Stomach (tissue), 9 donors: Measurements from ENCODE around the gene CADPS. TPM values are rescaled to one million over a fixed set of nuclear protein-coding genes. Genes with fewer than 3 reads are reported as not detected.

Source experiments
- DNase-seq, 2 donors: peaks; one replicate each; pipeline versions ENCODE4 v3.0.0 to v3.0.0-alpha.2; 2013 to 2019
- H3K27ac ChIP-seq, 5 donors: fragments of 200-600 bp in 4 of 5; sonication (generic) in 4 of 5; one replicate each; pipeline ENCODE4 v1.5.1; 2013 to 2019; ENCODE audit warnings: mild to moderate bottlenecking in 1 of 5, moderate library complexity in 1 of 5
- H3K27me3 ChIP-seq, 3 donors: fragments of 200-600 bp; sonication (generic); one replicate each; pipeline ENCODE4 v1.5.1; 2017 to 2019; ENCODE audit warnings: mixed run types in 1 of 3
- H3K36me3 ChIP-seq, 4 donors: fragments of 200-600 bp; sonication (generic); 1 replicate in 3 of 4; 2 replicates in 1 of 4; pipeline ENCODE4 v1.5.1; 2016 to 2019
- H3K4me1 ChIP-seq, 4 donors: fragments of 200-600 bp; sonication (generic); one replicate each; pipeline ENCODE4 v1.5.1; 2016 to 2019
- H3K4me3 ChIP-seq, 4 donors: fragments of 200-600 bp; sonication (generic) in 3 of 4; one replicate each; pipeline ENCODE4 v1.5.1; 2016 to 2019; ENCODE audit warnings: mild to moderate bottlenecking in 1 of 4
- H3K9me3 ChIP-seq, 4 donors: fragments of 200-600 bp; sonication (generic); one replicate each; pipeline ENCODE4 v1.5.1; 2016 to 2019
- EP300 ChIP-seq: sonication (generic); formaldehyde crosslinking; IDR thresholded peaks from one replicate; pipeline ENCODE4 v1.6.1; 2017; ENCODE audit warnings: antibody characterized with exemption
- POLR2A ChIP-seq, 4 donors: fragments of 450-650 bp; IDR thresholded peaks; one replicate each; pipeline ENCODE4 v1.6.1; 2016; ENCODE audit warnings: antibody characterized with exemption in 4 of 4, control low read depth in 2 of 4, mild to moderate bottlenecking in 1 of 4, moderate library complexity in 1 of 4
- POLR2AphosphoS5 ChIP-seq, 3 donors: sonication (generic); formaldehyde crosslinking; IDR thresholded peaks; one replicate each; pipeline ENCODE4 v1.6.1; 2016; ENCODE audit warnings: antibody characterized with exemption in 3 of 3
- WGBS, 5 donors: extraction: QIAGEN DNeasy Blood & Tissue Kit in 3 of 5; methylation state at CpG; one replicate each; pipeline versions ENCODE4 v1.1.5 to v1.1.7; 2013 to 2018; 5-methylcytosine and 5-hydroxymethylcytosine counted together
- intact Hi-C: fragments of 100-400 bp; cut with DNase I; formaldehyde crosslinking; loops from one replicate; pipeline ENCODE4 v1.15.1; 2023; ENCODE audit warnings: low total_unique reads
- polyA plus RNA-seq, 3 donors: library from polyadenylated mRNA; stranded (reverse); fragments of 200-250 nt; gene quantifications; one replicate each; pipeline ENCODE4 v1.2.3, GENCODE V29; 2013
- total RNA-seq, 5 donors: library from RNA; depleted of rRNA; stranded (reverse); fragments of >200 nt; gene quantifications; one replicate each; pipeline versions ENCODE4 v1.1.0 to v1.2.3, GENCODE V29; 2014 to 2016
- TF ChIP-seq, protein P1 (sequence below), 7 experiments: fragments of 450-650 bp in 4 of 7; fragments of 200-600 bp in 3 of 7; sonication (generic) in 3 of 7; IDR thresholded peaks; one replicate each; pipeline ENCODE4 v1.5.1; 2016 to 2019; ENCODE audit warnings: antibody characterized with exemption in 7 of 7, control low read depth in 2 of 7, mild to moderate bottlenecking in 1 of 7
- donor health status: healthy with polysubstance abuse.
- donor health status: Bipolar disorder and iron deficiency.
- donor health status: healthy.

Gene CADPS
- total and polyA plus RNA-seq, 8 donors = 0.58 to 32.2 (median 3.4) TPM

DNA sequence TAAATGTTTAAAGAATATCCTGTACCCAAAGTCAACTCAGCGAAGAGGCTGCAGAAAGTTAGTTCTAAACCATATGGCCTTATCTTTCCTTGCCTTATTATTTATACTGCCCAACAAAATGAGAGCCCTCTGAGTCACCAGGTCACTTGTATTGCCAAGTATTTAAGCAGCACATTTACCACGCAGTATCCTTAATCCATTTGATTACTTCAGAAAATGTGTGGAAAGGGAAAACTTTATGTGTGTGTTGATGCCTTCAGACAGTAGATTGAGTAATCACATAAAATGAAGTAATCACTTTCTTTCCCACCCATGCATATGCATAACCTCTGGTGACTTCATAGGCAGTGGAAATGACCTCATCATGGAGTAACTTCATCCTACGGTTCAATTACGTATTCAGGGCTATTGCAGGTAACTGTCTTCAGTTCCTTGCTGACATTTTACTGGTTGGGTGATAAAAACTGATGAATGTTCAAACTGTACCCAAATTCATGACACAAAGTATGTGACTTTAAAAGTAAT is 7.5 kb upstream of the CADPS start:
- 71 to 83% (median 79%) methylated on average over 4 of the region's 4 CpGs for WGBS, 5 donors
- intact Hi-C loops = no loop called here
- no peak overlapping the region for H3K27ac ChIP-seq
- H3K9me3 ChIP-seq = no peaks in the 10 kb centered on the region
- H3K4me3 ChIP-seq = no peak overlapping the region
- H3K4me1 ChIP-seq = no peaks in the 10 kb centered on the region
- DNase-seq = no peak
- no peaks in the 10 kb centered on the region for H3K36me3 ChIP-seq
- peaks cover 0 to 12% (median 0%) of the 10 kb centered on the region in 3 donors for H3K27me3 ChIP-seq
- TF ChIP-seq, protein P1, sequence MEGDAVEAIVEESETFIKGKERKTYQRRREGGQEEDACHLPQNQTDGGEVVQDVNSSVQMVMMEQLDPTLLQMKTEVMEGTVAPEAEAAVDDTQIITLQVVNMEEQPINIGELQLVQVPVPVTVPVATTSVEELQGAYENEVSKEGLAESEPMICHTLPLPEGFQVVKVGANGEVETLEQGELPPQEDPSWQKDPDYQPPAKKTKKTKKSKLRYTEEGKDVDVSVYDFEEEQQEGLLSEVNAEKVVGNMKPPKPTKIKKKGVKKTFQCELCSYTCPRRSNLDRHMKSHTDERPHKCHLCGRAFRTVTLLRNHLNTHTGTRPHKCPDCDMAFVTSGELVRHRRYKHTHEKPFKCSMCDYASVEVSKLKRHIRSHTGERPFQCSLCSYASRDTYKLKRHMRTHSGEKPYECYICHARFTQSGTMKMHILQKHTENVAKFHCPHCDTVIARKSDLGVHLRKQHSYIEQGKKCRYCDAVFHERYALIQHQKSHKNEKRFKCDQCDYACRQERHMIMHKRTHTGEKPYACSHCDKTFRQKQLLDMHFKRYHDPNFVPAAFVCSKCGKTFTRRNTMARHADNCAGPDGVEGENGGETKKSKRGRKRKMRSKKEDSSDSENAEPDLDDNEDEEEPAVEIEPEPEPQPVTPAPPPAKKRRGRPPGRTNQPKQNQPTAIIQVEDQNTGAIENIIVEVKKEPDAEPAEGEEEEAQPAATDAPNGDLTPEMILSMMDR (IDR thresholded peaks at IDR 0.05) = no peak
- TF ChIP-seq POLR2AphosphoS5 (IDR thresholded peaks at IDR 0.05) (no peak), POLR2A (IDR thresholded peaks at IDR 0.05) (no peak), EP300 (no peak)

DNA sequence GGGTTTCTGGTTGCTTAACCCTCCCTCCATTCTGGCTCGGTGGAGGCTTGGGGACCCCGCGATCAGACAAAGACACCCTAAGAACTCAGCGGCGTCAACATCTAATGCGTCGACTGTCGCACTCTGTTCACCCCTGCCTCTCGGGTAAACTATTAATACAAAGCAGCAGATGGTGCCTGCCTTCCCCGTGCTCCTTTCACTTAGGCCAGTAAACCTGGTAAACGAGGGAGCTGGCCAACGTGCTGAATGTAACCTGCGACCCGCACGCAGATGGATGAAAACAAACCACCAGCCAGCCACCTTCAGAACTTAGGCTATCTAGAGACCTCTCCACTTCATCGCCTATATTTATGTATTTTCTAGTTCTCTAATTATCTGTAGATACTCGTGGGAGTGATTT is 848 bp upstream of the CADPS start:
- DNase-seq = peak in 1 of 2 donors; percentile 89
- Histone ChIP-seq H3K9me3 (peaks cover 0 to 16% (median 10%) of the 10 kb centered on the region in 4 donors), H3K4me1 (peaks cover 14 to 24% (median 19%) of the 10 kb centered on the region in 4 donors), H3K27ac (no peak overlapping the region), H3K36me3 (no peaks in the 10 kb centered on the region), H3K27me3 (peaks cover 13 to 65% (median 31%) of the 10 kb centered on the region in 3 donors), H3K4me3 (peak overlapping the region in 1 of 4 donors; percentile 18)
- TF ChIP-seq POLR2AphosphoS5 (IDR thresholded peaks at IDR 0.05) = no peak
- no peak for TF ChIP-seq POLR2A (IDR thresholded peaks at IDR 0.05)
- no peak for TF ChIP-seq EP300
- TF ChIP-seq, protein P1 (IDR thresholded peaks at IDR 0.05) = no peak
- WGBS, 5 donors = 2 to 8% (median 5%) methylated on average over 17 of the region's 17 CpGs
- intact Hi-C loops = no loop called here

DNA sequence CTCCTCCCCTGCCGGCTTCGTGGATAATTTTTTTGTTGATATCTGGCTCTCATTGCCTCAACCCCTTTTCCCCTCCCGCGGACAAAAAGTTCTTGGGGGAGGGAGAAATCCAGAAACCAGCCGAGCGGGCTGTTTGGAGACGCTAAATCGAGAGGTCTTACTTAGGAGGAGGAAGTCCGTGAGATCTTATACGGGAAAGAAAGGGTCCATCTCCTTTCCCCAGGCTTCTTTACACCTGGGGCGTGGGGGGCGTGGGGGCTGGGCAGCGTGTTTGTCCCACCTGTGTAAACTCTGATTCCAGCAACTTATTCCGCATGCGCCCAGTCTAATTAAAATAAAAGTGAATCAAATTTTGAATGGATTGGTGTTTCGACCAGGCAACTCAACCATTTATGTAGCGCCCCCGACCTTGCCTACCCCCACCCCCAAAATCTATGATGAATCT is 364 bp upstream of the CADPS start:
- H3K27ac ChIP-seq = no peak overlapping the region
- H3K4me3 ChIP-seq = peak overlapping the region; percentile 18 to 57 (median 36)
- WGBS, 5 donors = 3 to 7% (median 7%) methylated on average over 17 to 18 of the region's 18 CpGs
- peaks cover 13 to 60% (median 31%) of the 10 kb centered on the region in 3 donors for H3K27me3 ChIP-seq
- H3K9me3 ChIP-seq = peaks cover 0 to 16% (median 10%) of the 10 kb centered on the region in 4 donors
- DNase-seq = no peak
- no peaks in the 10 kb centered on the region for H3K36me3 ChIP-seq
- intact Hi-C loops = no loop called here
- H3K4me1 ChIP-seq = peaks cover 14 to 24% (median 19%) of the 10 kb centered on the region in 4 donors
- TF ChIP-seq EP300 (no peak), POLR2AphosphoS5 (IDR thresholded peaks at IDR 0.05) (no peak)
- TF ChIP-seq, protein P1 (IDR thresholded peaks at IDR 0.05) = no peak

DNA sequence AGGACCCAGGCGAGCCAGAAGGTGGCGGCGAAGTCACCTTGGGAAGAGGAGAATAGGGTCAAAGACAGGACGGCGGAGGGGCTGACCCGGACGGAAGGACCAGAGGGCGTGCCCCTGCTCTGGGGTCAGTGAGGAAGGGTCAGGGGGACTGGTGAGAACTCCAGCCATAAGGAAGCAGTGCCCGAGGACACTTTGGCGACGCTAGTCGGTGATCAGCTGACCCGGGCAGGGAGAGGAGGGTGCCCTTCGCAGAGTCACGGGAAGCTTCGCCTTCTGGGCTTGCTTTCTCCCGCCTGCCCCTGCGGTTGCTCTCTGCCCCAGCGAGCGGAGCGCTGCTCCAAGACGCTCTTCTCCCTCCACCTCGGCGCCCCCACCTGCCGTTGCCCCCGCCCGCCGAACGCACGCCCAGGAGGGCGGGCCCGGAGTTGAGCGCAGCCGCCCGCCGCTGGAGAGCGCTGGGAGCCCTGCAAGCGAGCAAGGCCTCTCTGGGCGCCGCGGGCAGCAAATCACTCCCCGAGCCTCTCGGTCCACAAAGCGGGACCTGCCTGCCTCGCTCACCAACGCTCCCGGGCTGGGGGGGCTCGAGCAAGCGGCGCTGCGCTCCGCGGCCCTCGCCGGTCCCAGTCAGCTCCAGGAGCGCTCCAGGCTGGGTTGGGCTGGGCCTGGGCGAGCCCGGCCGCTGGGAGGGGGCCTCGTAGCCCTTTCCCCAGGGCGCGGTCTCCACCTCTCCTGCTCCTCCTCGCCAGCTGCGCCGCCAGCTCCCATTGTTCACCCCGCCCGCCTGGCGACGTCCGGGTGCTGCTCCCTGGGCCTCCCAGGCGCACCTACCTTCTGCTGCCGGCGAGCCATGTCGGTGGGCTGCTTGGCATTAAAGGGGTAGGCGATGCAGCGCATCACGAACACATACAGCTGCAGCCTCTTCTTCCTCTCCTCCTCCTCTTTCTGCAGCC is 1.2 kb downstream of the CADPS start:
- peak overlapping the region; percentile 4 to 56 (median 37) for H3K27ac ChIP-seq
- peaks cover 14 to 24% (median 19%) of the 10 kb centered on the region in 4 donors for H3K4me1 ChIP-seq
- H3K4me3 ChIP-seq = peak overlapping the region; percentile 39 to 57 (median 46)
- DNase-seq = peak in 1 of 2 donors; percentile 74
- 0 to 3% (median 2%) methylated on average over 22 to 77 of the region's 77 CpGs for WGBS, 5 donors
- no peaks in the 10 kb centered on the region for H3K36me3 ChIP-seq
- peaks cover 0 to 16% (median 10%) of the 10 kb centered on the region in 4 donors for H3K9me3 ChIP-seq
- intact Hi-C loops = no loop called here
- peaks cover 13 to 58% (median 31%) of the 10 kb centered on the region in 3 donors for H3K27me3 ChIP-seq
- TF ChIP-seq EP300 (no peak), POLR2A (IDR thresholded peaks at IDR 0.05) (no peak), POLR2AphosphoS5 (IDR thresholded peaks at IDR 0.05) (no peak)
- TF ChIP-seq, protein P1 (IDR thresholded peaks at IDR 0.05) = no peak
